Measurements from ENCODE around the gene PLG. TPM values are rescaled to one million over a fixed set of nuclear protein-coding genes. Genes with fewer than 3 reads are reported as not detected.
"Not testable (repeated sequence)": the region's sequence is repeated elsewhere in the genome, so short reads cannot be mapped to it uniquely, and the experiment has no call there.

The PLG gene
- total RNA-seq, 1 donor = not detected

DNA sequence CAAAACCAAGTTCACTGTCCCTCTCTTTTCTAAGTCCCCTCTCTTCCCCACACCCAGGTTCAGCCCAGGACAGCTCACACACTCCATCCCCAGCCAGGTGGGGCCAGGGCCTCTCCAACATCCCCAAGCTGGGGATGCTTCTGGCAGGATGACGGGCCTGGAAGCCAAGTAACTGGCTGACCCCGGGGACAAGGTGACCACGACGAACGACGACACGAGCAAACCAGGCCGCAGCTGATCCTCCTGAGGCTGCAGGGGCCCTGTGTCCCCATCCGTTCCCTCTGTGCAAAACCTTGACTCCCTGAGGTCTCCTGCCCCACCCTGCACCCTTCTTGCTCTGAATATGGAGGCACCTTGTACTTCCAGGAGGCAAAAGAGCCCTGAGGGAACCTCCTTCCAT lies 11.6 kb upstream of the PLG start:
- H3K27me3 ChIP-seq (ENCODE audit: insufficient read depth, low read length) = no peaks in the 10 kb centered on the region
- H3K4me3 ChIP-seq (ENCODE audit: low read length) = no peak overlapping the region
- H3K9me3 ChIP-seq (ENCODE audit: low read depth, low read length) = no peaks in the 10 kb centered on the region
- H3K4me1 ChIP-seq (ENCODE audit: insufficient read depth, low read length) = no peaks in the 10 kb centered on the region

DNA sequence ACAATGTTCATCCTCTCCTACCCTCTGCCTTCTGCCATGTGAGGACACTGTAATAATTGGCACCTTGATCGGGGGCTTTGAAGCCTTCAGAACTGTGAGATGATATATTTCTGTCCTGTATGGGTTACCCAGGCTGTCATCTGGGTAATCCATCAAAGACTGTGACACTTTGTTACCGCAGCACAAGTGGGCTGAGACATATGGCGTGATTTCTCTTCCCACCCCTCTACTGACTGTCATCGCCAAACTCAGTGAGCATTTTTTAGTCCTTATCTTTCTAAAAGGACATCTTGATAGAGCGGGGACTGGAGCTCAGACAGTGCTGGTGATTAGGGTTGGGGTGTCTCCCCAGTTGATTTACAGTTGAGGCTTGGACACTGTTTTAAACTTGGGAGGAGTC lies 10.4 kb upstream of the PLG start:
- H3K9me3 ChIP-seq (ENCODE audit: low read depth, low read length) = no peaks in the 10 kb centered on the region
- H3K4me1 ChIP-seq (ENCODE audit: insufficient read depth, low read length) = no peaks in the 10 kb centered on the region
- no peak overlapping the region for H3K4me3 ChIP-seq (ENCODE audit: low read length)
- no peaks in the 10 kb centered on the region for H3K27me3 ChIP-seq (ENCODE audit: insufficient read depth, low read length)

DNA sequence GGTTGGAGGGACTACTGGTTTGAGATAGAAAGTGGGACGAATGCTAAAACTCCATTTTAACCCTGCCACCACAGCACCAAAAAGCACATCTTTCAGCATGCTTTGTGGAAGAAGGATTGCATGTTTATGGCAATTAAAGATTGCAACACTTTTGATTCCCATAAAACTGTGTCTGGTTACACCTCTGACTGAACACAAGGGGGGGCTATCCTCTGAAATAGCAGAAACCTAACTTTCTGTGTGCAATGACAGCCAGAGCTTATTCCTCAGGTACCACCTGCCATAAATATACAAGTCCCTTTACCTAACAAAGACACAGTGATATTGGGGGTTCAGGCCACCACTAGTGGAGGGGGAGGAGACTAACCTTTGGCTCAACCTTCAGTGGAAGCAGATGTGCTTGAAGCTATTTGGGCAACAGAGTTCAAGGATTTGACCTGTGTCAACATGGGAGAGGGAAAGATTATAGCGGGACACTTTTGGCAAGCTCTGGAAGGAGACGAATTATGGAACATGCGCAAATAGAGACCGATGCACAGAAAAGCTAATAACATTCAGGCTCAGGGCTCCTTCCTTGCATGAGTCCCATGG lies 9.6 kb upstream of the PLG start:
- Histone ChIP-seq H3K27me3 (ENCODE audit: insufficient read depth, low read length) (no peaks in the 10 kb centered on the region), H3K4me1 (ENCODE audit: insufficient read depth, low read length) (no peaks in the 10 kb centered on the region), H3K9me3 (ENCODE audit: low read depth, low read length) (no peaks in the 10 kb centered on the region), H3K4me3 (ENCODE audit: low read length) (no peak overlapping the region)

DNA sequence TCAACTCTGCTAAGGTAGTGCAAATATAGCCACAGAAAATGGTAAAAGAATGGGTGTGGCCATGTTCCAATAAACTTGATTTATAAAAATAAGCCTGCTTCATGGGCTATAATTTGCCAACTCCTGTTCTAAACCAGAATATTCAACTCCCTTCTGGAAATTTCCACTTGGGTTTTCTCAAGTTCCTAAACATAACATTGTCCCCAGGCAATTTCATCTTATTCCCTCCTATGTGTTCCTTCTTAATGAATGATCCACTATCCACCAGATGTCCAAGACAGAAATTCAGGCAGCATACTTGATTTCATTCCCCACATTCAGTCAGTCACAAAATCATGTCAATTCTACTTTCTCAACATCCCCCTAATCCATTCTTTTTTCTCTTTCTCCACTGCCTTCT lies 7.0 kb upstream of the PLG start:
- H3K4me3 ChIP-seq (ENCODE audit: low read length); H3K27me3 ChIP-seq (ENCODE audit: insufficient read depth, low read length); H3K4me1 ChIP-seq (ENCODE audit: insufficient read depth, low read length); H3K9me3 ChIP-seq (ENCODE audit: low read depth, low read length): not testable (repeated sequence)

DNA sequence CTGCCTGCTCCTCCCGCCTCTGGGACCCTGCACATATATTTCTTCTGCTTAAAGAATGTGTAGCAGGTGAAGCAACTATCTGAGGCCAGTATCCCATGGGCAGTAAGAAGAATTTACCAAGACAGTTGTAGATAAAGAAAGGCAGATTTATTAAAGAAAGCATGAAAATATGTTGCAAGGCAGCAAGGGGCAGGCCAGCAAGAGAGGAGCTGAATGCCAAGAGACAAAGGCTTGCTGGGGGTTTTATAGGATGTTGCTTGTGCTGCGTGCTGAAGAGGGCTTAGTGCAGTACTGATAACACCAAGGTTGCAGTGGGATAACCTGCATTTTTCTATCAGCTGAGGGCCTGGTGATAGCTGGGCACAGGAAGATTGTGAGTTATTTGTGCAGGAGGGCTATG lies 6.4 kb upstream of the PLG start:
- not testable (repeated sequence) for H3K4me3 ChIP-seq (ENCODE audit: low read length); H3K9me3 ChIP-seq (ENCODE audit: low read depth, low read length); H3K27me3 ChIP-seq (ENCODE audit: insufficient read depth, low read length); H3K4me1 ChIP-seq (ENCODE audit: insufficient read depth, low read length)

DNA sequence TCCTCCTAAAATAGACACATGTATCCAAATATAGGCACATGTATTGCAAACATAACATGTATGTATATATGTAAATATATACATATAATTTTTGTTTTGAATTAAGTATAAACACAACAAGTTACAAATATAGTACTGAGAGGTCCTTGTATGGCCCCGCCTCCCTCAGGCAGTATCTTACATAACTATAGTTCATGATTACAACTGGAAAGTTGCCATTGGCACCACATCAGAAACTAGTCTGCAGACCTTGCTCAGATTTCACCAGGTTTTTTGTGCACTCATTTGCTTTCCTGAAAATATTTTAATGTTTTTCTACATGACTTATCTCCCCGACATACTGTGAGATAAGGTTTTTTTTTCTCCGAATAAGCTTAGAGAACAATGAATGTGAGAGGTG lies 5.2 kb upstream of the PLG start:
- H3K4me3 ChIP-seq (ENCODE audit: low read length); H3K4me1 ChIP-seq (ENCODE audit: insufficient read depth, low read length); H3K9me3 ChIP-seq (ENCODE audit: low read depth, low read length); H3K27me3 ChIP-seq (ENCODE audit: insufficient read depth, low read length): not testable (repeated sequence)

DNA sequence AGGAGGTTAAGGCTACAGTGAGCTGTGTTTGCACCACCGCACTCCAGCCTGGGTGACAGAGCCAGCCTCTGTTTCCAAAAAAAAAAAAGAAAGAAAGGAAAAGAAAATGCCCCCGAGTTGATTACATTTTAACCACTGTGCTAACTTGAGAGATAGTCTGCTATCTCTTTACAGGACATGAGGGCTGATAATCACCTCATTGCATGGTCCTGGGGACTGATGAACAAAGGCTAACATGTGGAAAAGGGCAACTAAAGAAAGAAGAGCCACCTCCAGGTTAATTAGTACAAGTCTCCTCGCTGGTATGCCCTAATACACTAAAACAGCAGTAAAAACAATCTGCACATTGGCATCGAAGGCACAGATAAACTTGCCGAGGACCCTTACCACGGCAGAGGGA lies 4.2 kb upstream of the PLG start:
- no peaks in the 10 kb centered on the region for H3K9me3 ChIP-seq (ENCODE audit: low read depth, low read length)
- no peaks in the 10 kb centered on the region for H3K27me3 ChIP-seq (ENCODE audit: insufficient read depth, low read length)
- no peak overlapping the region for H3K4me3 ChIP-seq (ENCODE audit: low read length)
- no peaks in the 10 kb centered on the region for H3K4me1 ChIP-seq (ENCODE audit: insufficient read depth, low read length)

DNA sequence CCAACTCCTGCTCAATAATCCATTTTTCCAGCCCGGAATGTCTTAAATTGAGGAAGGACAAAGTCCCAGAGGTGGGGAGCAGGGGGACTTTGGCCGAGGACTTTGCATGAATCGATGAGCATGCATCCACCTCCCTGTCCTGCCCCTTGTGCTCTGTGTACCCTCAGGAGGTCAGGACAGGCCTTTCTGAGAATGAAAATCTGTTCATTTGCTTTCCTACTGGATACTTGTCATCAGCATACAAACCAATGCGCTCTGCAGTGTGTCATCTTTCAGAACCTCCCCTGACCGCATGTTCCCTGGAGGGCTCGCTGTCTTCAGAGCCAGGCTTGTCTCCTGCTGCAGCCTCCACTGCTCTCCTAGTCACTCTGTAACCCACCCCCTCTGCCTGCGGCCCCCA lies 2.6 kb downstream of the PLG start:
- H3K27me3 ChIP-seq (ENCODE audit: insufficient read depth, low read length); H3K4me1 ChIP-seq (ENCODE audit: insufficient read depth, low read length); H3K9me3 ChIP-seq (ENCODE audit: low read depth, low read length); H3K4me3 ChIP-seq (ENCODE audit: low read length): not testable (repeated sequence)

DNA sequence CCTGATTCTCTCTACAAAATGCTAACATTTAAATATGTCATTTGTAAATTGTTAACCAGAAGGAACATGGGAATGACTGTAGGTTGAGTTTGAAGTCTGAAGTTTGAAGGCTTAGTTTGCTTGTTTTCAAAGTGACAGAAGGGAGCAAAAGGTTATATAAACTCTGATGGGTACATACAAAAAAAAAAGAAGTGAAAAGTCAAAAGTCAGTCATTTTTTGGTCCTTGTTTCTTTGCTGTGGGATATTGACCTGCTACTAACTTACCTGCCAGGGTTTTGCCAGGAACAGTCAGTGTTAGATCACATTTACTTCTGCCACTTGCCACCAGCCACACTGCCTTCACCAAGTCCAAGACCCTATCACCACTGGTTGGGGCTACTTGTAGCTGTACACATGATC lies 6.9 kb downstream of the PLG start:
- H3K27me3 ChIP-seq (ENCODE audit: insufficient read depth, low read length); H3K9me3 ChIP-seq (ENCODE audit: low read depth, low read length); H3K4me1 ChIP-seq (ENCODE audit: insufficient read depth, low read length); H3K4me3 ChIP-seq (ENCODE audit: low read length): not testable (repeated sequence)

DNA sequence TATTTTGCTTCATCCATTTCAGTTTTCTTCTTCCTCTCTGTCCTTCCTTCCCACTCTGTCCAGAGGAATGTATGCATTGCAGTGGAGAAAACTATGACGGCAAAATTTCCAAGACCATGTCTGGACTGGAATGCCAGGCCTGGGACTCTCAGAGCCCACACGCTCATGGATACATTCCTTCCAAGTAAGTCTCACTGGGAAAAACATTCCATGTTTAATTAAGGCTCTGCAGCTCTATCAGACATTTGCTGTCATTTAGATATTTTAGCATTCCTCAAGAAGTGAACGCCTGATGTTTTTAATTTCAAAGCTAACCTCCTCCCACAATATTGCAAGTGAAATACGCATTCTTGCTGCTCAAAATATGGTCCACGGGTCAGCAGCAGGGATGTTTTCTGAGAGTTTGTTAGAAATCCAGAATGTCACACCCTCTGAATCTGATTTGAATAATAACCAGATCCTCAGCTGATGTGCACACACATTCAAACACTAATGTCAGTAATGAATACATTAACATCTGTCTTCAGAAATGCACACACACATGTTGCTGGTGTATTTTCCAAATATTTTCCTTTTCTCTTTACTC lies 12.8 kb downstream of the PLG start:
- Histone ChIP-seq H3K4me1 (ENCODE audit: insufficient read depth, low read length) (no peaks in the 10 kb centered on the region), H3K4me3 (ENCODE audit: low read length) (no peak overlapping the region), H3K9me3 (ENCODE audit: low read depth, low read length) (no peaks in the 10 kb centered on the region), H3K27me3 (ENCODE audit: insufficient read depth, low read length) (no peaks in the 10 kb centered on the region)

DNA sequence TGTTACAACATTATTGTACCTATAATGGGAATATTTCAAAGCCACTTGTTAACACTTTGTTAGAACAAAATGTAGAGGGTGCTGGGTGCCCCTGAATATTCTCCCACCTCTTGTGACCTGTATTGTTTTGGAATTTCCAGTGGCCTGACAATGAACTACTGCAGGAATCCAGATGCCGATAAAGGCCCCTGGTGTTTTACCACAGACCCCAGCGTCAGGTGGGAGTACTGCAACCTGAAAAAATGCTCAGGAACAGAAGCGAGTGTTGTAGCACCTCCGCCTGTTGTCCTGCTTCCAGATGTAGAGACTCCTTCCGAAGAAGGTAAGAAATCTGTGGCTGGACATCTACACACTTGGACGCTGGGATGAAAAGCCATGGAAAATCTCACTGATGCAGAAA lies 28.9 kb downstream of the PLG start:
- no peaks in the 10 kb centered on the region for H3K4me1 ChIP-seq (ENCODE audit: insufficient read depth, low read length)
- no peak overlapping the region for H3K4me3 ChIP-seq (ENCODE audit: low read length)
- H3K9me3 ChIP-seq (ENCODE audit: low read depth, low read length) = peaks cover 2% of the 10 kb centered on the region
- no peaks in the 10 kb centered on the region for H3K27me3 ChIP-seq (ENCODE audit: insufficient read depth, low read length)

DNA sequence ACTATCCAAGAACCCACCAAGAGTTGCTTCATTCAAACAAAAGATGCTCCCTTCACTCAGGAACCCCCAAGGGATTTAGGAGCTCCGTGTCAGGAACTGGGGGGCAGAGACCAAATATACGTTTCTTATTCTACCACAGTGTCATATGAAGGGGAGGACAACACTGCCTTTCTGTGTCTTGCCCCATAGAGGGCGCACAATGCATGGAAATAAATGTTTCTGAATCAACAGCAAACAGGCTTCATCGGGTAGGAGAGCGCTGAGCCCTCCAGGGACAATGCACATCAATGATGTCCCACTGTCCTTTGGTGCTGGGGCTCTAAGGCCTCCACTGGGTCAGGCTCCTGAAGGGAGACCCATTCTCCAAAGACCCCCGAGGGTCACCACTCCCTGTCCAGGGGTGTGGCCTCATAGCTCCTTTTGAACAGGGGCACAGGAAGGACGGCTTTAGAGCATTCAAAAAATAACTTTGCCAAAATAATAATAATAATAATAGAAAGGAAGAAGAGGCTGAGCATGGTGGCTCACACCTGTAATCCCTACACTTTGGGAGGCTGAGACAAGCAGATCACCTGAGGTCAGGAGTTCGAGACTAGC lies 31.1 kb downstream of the PLG start:
- Histone ChIP-seq H3K4me1 (ENCODE audit: insufficient read depth, low read length) (no peaks in the 10 kb centered on the region), H3K9me3 (ENCODE audit: low read depth, low read length) (no peaks in the 10 kb centered on the region), H3K4me3 (ENCODE audit: low read length) (no peak overlapping the region), H3K27me3 (ENCODE audit: insufficient read depth, low read length) (no peaks in the 10 kb centered on the region)

DNA sequence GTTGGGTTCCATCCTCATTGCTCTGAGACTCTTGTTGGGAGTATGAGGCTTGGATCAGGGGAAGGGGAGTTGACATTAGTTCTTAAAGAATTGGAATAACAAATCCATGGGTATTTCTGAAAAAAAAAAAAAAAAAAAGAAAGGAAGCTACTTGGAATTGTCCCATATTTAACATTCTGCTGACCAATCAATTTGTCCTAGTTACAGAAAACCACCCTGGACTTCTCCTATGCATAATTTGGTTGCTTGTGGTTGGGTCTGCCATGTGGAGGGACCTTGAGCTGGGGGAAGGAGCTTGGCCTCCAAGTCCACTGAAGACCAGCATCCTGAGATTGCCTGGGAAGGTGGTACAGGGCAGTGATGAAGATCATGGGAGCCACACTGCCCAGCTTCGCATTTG lies 32.6 kb downstream of the PLG start:
- H3K4me1 ChIP-seq (ENCODE audit: insufficient read depth, low read length) = no peaks in the 10 kb centered on the region
- no peaks in the 10 kb centered on the region for H3K9me3 ChIP-seq (ENCODE audit: low read depth, low read length)
- no peak overlapping the region for H3K4me3 ChIP-seq (ENCODE audit: low read length)
- H3K27me3 ChIP-seq (ENCODE audit: insufficient read depth, low read length) = no peaks in the 10 kb centered on the region

DNA sequence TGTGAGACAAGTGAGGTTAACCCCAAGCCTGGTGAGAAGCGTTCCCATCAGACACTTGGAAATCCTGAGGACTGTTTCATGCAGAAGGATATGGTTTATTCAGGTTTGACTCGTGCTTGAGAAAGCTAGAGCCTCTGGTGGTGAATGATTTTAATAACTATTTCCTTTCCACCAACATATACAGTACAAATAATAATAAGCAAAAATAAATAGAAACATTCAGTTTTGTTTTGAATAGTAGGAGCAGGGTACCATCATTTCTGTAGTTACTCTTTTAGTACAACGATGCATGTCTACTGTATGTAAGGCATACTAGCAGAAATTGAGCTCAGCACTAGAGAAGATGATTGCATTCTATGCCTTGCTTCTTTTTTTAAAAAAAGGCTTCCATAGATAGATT lies 33.5 kb downstream of the PLG start:
- no peaks in the 10 kb centered on the region for H3K9me3 ChIP-seq (ENCODE audit: low read depth, low read length)
- no peak overlapping the region for H3K4me3 ChIP-seq (ENCODE audit: low read length)
- no peaks in the 10 kb centered on the region for H3K27me3 ChIP-seq (ENCODE audit: insufficient read depth, low read length)
- H3K4me1 ChIP-seq (ENCODE audit: insufficient read depth, low read length) = no peaks in the 10 kb centered on the region

DNA sequence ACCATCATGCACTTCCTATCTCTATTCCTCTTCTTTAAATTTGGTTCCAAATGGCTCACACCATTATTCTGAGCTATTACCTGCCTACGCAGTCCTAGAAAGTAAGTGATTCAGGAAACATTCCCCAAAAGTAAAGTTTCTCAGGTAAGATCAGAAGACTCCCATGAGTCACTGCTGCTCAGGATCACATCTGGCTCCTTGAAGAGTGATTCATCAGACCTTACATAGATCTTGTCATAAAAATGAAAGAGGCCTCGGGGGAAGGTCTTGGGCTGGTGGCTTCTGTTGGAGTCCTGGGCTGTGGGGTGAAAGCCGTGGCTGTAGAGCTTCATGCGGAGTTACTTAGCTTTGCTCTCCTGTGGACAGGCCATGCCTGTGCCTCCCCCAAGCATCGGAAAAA lies 35.9 kb downstream of the PLG start:
- Histone ChIP-seq H3K9me3 (ENCODE audit: low read depth, low read length) (no peaks in the 10 kb centered on the region), H3K27me3 (ENCODE audit: insufficient read depth, low read length) (no peaks in the 10 kb centered on the region), H3K4me1 (ENCODE audit: insufficient read depth, low read length) (no peaks in the 10 kb centered on the region), H3K4me3 (ENCODE audit: low read length) (no peak overlapping the region)

DNA sequence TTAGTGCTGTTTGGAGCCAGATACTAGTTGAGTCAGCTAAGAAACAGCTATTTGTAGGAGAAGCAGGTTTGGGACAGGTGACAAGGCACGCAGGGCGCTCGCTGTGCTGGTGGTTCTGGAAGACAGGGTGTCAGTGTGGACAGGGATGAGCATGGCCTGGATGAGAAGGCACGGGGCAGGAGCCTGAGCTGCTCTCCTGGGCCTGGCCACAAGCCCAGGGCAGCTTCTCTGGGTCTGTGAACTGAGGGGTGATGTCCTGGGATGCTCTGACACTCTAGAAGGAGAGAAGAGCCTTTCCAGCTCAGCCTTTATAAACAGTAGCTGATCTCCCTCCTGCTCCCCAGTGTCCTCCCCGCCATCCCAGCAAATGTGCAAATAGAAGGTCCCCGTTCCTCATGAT lies 37.9 kb downstream of the PLG start:
- H3K9me3 ChIP-seq (ENCODE audit: low read depth, low read length) = no peaks in the 10 kb centered on the region

More for the DNA sequence above, 37.9 kb downstream of the PLG start:
- H3K27me3 ChIP-seq (ENCODE audit: insufficient read depth, low read length) = no peaks in the 10 kb centered on the region
- no peaks in the 10 kb centered on the region for H3K4me1 ChIP-seq (ENCODE audit: insufficient read depth, low read length)
- H3K4me3 ChIP-seq (ENCODE audit: low read length) = no peak overlapping the region

All from mononuclear cell (primary cell).